Vagina (tissue), 2 donors: ENCODE results near the gene TBC1D4. TPM values are rescaled to one million over a fixed set of nuclear protein-coding genes. Genes with fewer than 3 reads are reported as not detected.

Experiments
- DNase-seq, 2 donors: peaks; one replicate each; pipeline ENCODE4 v3.0.0-alpha.2; 2017; ENCODE audit errors: extremely low spot score in 2 of 2
- H3K27ac ChIP-seq: fragments of 200-600 bp; sonication (generic); one replicate; pipeline ENCODE4 v1.5.1; 2019
- H3K27me3 ChIP-seq: fragments of 200-600 bp; sonication (generic); one replicate; pipeline ENCODE4 v1.5.1; 2019
- H3K36me3 ChIP-seq, 2 donors: fragments of 200-600 bp; sonication (generic); one replicate each; pipeline ENCODE4 v1.5.1; 2017 to 2019
- H3K4me1 ChIP-seq: fragments of 200-600 bp; sonication (generic); one replicate; pipeline ENCODE4 v1.5.1; 2019
- H3K4me3 ChIP-seq, 2 donors: fragments of 200-600 bp; sonication (generic); 1 replicate in 1 of 2; 2 replicates in 1 of 2; pipeline ENCODE4 v1.5.1; 2016 to 2019
- H3K9me3 ChIP-seq: fragments of 200-600 bp; sonication (generic); one replicate; pipeline ENCODE4 v1.5.1; 2019
- CTCF ChIP-seq, 3 experiments: fragments of 450-650 bp in 2 of 3; fragments of 200-600 bp in 1 of 3; sonication (generic) in 1 of 3; IDR thresholded peaks; one replicate each; pipeline ENCODE4 v1.5.1; 2017 to 2019; ENCODE audit warnings: antibody characterized with exemption in 3 of 3, mild to moderate bottlenecking in 2 of 3, moderate library complexity in 2 of 3
- POLR2A ChIP-seq, 2 donors: fragments of 450-650 bp; IDR thresholded peaks; one replicate each; pipeline ENCODE4 v1.6.1; 2017; ENCODE audit warnings: antibody characterized with exemption in 2 of 2, mild to moderate bottlenecking in 2 of 2, moderate library complexity in 2 of 2
- POLR2AphosphoS5 ChIP-seq, 2 donors: sonication (generic); formaldehyde crosslinking; IDR thresholded peaks; one replicate each; pipeline ENCODE4 v1.9.0; 2017; ENCODE audit warnings: antibody characterized with exemption in 2 of 2, mild to moderate bottlenecking in 2 of 2, low read depth in 1 of 2; ENCODE audit not compliant: insufficient read depth in 1 of 2
- intact Hi-C: fragments of 100-400 bp; cut with DNase I; formaldehyde crosslinking; loops from one replicate; pipeline ENCODE4 v1.15.1; 2023
- total RNA-seq: library from RNA; depleted of rRNA; stranded (reverse); fragments of >200 nt; gene quantifications from one replicate; pipeline ENCODE4 v1.2.3, GENCODE V29; 2016

Gene TBC1D4
- total RNA-seq, 1 donor from 2014 or later: 25.0 TPM

- TF ChIP-seq CTCF (IDR thresholded peaks at IDR 0.05): no peak
- TF ChIP-seq POLR2AphosphoS5 (IDR thresholded peaks at IDR 0.05; ENCODE audit: insufficient read depth in 1 of 2, low read depth in 1 of 2): no peak
- no peak for TF ChIP-seq POLR2A (IDR thresholded peaks at IDR 0.05)
- H3K36me3 ChIP-seq: no peaks in the 10 kb centered on the region
- no peaks in the 10 kb centered on the region for H3K9me3 ChIP-seq
- no peak overlapping the region for H3K4me3 ChIP-seq
- no peaks in the 10 kb centered on the region for H3K27me3 ChIP-seq
- intact Hi-C loops: no loop called here
- no peaks in the 10 kb centered on the region for H3K4me1 ChIP-seq
- DNase-seq: no peak
- no peak overlapping the region for H3K27ac ChIP-seq
Measured at GRCh38 chr13:75514080-75514995, 32.4 kb upstream of the TBC1D4 start.

- no peak overlapping the region for H3K4me3 ChIP-seq
- H3K27ac ChIP-seq: no peak overlapping the region
- intact Hi-C loops: no loop called here
- no peak for DNase-seq
- TF ChIP-seq POLR2A (IDR thresholded peaks at IDR 0.05): no peak
- no peak for TF ChIP-seq POLR2AphosphoS5 (IDR thresholded peaks at IDR 0.05; ENCODE audit: insufficient read depth in 1 of 2, low read depth in 1 of 2)
- no peak for TF ChIP-seq CTCF (IDR thresholded peaks at IDR 0.05)
- no peaks in the 10 kb centered on the region for H3K9me3 ChIP-seq
- no peaks in the 10 kb centered on the region for H3K36me3 ChIP-seq
- no peaks in the 10 kb centered on the region for H3K4me1 ChIP-seq
- H3K27me3 ChIP-seq: no peaks in the 10 kb centered on the region
Measured at GRCh38 chr13:75513271-75513670, 31.3 kb upstream of the TBC1D4 start.

- TF ChIP-seq POLR2AphosphoS5 (IDR thresholded peaks at IDR 0.05; ENCODE audit: insufficient read depth in 1 of 2, low read depth in 1 of 2): no peak
- TF ChIP-seq CTCF (IDR thresholded peaks at IDR 0.05): no peak
- no peak for TF ChIP-seq POLR2A (IDR thresholded peaks at IDR 0.05)
- Histone ChIP-seq H3K4me3 (no peak overlapping the region), H3K9me3 (no peaks in the 10 kb centered on the region), H3K36me3 (no peaks in the 10 kb centered on the region), H3K27ac (no peak overlapping the region), H3K27me3 (no peaks in the 10 kb centered on the region), H3K4me1 (no peaks in the 10 kb centered on the region)
- DNase-seq: no peak
- intact Hi-C loops: no loop called here
Measured at GRCh38 chr13:75512253-75512652, 30.3 kb upstream of the TBC1D4 start.

- TF ChIP-seq CTCF (IDR thresholded peaks at IDR 0.05) (no peak), POLR2A (IDR thresholded peaks at IDR 0.05) (no peak), POLR2AphosphoS5 (IDR thresholded peaks at IDR 0.05; ENCODE audit: insufficient read depth in 1 of 2, low read depth in 1 of 2) (no peak)
Measured at GRCh38 chr13:75511051-75511625, 29.2 kb upstream of the TBC1D4 start.

More at GRCh38 chr13:75511051-75511625, 29.2 kb upstream of the TBC1D4 start:
- no peak for DNase-seq
- intact Hi-C loops: no loop called here
- H3K27me3 ChIP-seq: no peaks in the 10 kb centered on the region
- H3K9me3 ChIP-seq: no peaks in the 10 kb centered on the region
- no peak overlapping the region for H3K4me3 ChIP-seq
- no peak overlapping the region for H3K27ac ChIP-seq
- H3K4me1 ChIP-seq: no peaks in the 10 kb centered on the region
- no peaks in the 10 kb centered on the region for H3K36me3 ChIP-seq
